Left forelimb (tissue), 1 donor: Measurements from ENCODE around the gene NOA1.

Source experiments
- DNase-seq: peaks from one replicate; pipeline ENCODE4 v3.0.0-alpha.2; 2018; ENCODE audit warnings: low spot score

Gene NOA1

DNA sequence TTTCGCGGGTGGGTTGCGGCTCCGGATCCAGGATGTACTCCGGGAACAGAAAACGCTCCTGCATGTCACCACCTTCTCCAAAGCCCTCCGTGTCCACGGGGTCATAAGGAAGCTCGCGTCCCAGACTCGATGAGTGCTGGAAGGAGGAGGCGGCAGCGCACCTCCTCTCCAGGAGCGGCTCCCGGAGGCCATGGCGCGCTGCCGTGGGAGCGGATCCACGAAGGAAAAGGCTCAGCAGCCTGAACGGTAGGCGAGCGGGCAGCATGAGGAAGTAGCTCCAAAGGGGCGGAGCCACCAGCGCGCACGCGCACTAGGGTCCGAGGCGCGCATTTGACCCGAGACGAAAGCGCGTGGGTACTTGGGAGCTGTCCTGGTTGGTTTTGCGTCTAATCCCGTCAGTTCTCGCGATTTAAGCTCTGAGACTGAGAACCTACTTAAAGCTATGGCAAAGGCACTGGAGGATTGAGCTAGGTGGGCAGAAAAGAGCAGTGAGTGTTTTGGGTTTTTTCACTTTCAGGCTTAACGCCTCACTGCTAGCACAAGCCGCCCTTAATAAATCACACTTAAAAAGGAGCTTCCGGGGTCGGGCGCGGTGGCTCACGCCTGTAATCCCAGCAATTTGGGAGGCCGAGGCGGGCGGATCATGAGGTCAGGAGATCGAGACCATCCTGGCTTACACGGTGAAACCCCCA, at the start of gene NOA1:
NOA1 (minus strand) TSS at position 286 of the 692 bp plus-strand sequence; CDS start at position 265, 21 bp downstream.
- DNase-seq = peak; percentile 99

DNA sequence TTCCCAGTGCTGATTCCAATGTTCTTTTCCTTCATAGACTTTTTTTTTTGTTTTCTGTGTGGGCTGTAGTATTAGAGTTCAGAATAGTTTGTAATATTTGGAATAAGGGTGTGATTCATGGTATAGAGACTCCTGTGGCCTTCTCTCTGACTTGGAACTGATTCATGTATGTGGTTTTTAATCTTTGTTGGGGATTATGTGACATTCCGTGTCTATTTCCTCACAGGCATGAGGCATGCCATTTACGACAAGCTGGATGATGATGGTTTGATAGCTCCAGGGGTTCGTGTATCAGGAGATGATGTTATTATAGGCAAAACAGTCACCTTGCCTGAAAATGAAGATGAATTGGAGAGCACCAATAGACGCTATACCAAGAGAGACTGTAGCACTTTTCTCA, 45.7 kb upstream of the NOA1 start:
- DNase-seq = no peak

DNA sequence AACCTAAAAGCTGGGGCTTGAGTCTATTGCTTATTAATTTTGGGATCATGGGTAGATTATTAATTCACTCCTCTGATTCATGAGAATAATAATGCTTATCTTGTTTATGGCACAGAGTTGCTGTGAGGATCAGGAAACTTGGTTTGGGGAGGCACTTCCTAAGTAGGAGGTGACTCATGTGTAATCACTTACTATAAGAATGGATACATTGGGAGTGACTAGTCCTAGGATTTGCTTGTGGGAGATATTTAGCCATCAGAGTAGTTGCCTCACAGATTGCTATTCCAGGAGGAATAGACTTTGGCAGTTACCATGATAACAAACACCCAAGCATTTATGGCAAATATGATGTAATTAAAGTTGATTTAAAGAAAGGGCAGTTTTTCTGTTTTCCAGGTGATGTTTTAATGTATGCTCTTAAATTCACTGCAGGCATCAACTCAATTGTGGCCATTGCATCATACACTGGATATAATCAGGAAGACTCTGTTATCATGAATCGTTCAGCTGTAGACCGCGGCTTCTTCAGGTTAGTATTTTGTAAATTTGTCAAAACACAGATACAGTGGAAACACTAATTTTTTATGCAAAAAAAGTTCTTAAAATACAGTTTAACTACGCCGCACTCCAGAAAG, 43.2 kb upstream of the NOA1 start:
- DNase-seq = no peak

DNA sequence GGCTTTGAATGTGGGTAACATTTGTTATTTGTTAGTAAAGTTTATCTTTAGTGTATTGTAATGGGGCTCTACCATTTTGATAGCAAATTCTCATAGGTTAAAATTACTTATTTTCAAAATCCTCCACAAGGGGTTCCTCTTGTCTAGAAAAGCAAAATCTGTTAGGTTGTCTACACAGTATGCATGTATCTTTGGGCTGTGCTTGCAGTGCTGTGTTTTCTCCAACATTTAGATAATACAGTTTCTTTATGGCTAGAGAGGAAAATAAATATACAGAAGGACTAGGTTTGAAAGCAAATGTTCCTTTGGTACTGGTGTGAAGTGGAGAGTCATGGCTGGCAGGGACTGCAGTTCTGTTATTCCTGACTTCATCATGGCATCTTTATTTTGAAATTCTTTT, 41.6 kb upstream of the NOA1 start:
- no peak for DNase-seq

DNA sequence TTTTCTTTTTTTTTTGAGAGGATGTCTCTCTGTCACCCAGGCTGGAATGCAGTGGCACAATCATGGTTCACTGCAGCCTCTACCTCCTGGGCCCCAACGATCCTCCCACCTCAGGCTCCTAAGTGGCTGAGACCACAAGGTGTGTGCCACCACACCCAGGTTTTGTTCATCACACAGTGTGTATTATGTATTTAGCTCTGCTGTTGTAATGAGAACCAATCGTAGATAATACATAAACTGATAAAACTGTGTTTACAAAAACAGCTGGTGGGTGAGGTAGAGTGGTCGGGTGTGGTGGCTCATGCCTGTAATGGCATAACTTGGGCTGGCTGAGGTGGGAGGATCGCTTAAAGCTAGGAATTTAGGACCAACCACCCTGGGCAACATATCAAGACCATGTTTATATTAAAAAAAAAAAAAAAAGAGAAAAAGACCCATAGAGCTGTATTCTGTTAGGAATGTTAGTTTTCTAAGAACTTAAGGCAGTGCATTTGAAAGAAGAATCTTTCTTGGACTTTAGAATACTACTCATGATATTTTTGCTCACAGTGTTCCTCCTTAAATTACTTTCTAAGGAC, 36.2 kb upstream of the NOA1 start:
- DNase-seq = no peak

DNA sequence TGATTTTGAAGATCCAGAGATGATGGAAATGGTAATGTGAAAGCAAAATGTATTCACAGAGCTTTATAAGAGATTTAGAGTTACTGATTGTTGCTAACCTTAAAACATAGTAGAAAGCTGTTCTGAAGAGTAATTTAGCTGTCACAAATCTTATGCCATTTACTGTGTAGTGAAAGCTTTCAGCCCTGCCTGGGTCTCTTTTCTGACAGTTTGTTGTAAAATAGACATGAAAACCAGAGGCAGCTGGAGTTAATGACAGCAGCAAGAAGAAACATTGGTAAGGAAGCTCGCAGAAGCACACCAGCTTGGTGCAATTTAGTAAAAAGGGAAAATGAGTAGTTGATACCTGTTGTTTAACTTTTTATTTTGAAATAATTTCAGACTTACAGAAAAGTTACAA, 22.3 kb upstream of the NOA1 start:
- no peak for DNase-seq

DNA sequence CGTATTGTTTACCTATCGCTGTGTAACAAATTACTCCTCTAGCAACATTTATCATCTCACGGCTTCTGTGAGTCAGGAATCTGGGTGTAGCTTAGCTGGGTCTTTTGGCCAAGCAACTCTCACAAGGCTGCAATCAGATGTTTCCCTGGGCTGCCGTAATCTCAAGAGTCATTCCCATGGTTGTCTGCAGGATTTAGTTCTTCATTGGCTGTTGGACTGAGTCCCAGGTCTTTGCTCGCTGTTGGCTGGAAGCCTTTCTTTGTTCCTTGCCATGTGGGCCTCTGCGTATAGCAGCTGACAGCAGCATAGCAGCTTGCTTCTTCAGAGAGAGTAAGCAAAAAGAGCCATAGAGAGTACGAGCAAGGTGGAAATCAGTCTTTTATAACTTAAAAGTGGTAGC, 18.1 kb upstream of the NOA1 start:
- peak; percentile 74 for DNase-seq

DNA sequence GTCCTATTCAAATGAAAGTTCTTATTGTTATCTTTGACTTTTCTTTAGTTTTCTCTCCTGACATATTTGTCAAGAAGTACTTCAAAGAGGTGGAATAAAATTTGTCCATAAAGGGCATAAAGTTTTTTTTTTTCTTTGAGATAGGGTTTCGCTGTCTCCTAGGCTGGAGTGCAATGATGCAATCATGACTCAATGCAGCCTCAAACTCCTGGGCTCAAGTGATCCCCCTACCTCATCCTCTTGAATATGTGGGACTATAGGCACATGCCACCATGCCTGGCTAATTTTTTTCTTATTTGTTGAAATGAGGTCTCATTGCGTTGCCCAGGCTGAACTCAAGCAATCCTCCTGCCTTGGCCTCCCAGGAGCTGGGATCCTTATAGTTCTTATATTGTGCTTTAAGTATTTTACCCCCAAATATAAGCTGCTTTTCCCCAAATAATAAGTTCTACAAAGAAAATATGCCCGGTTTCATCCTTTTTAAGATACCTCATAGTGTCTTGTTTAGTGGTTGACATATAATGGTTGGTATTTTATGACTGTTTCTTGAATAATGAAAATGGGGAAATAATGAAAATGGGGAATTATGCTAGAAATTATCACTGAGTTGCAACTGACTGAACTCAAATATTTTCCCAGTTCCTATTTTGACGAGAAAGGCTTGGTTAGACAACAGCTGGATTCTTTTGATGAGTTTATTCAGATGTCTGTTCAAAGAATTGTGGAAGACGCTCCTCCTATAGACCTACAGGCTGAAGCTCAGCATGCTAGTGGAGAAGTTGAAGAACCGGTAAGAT, 12.9 kb upstream of the NOA1 start:
- DNase-seq = no peak

DNA sequence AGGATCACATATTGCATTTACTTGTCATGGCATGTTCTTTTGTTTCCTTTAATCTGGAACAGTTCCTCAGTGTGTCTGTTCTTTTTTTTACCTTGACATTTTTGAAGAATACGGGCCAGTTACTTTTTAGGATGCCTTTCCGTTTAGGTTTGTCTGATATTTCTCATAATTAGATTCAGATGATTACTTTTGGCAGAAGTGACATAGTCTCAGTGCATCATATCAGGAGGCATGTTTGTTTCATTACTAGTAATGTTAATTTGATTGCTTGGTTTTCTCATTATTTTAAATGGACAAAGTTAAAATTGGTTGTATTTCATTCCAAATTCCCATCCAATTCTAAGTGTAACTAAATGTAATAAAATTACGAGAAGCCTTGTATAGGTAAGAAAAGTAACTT, 9.5 kb upstream of the NOA1 start:
- no peak for DNase-seq

DNA sequence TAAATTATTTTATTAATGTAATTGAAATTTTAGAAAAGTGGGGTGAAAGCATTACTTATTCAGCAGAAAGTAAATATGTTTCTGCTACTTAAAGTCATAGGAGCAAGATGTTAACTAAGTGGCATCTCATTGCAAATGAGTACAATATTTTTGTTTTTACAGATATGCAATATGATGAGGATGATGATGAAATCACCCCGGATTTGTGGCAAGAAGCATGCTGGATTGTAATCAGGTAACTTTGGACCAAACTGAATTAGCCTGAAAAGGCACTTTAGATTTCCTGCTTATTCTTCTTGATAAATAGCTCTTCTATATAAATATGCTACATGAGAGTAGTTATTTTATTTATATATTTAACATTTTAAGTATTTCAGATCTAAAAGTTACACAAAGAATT, 8.8 kb upstream of the NOA1 start:
- no peak for DNase-seq

DNA sequence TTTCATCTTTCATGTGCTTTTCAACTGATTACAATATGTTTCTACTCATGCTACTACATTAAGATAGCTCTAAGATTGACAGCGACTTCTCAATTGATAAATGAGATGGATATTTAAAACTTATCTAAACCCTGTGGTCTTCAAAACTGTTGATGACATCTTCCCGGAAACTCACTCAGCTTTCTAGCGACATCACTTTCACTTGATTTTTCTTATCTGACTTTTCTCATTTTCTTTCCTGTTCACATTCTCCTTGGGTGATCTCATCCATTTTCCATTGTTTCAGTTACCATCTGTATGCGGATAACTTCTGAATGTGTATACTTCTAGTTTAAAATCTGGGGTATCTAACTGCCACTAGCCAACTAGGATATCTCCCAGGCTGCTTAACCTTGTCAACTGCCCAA, 4.4 kb upstream of the NOA1 start:
- no peak for DNase-seq

DNA sequence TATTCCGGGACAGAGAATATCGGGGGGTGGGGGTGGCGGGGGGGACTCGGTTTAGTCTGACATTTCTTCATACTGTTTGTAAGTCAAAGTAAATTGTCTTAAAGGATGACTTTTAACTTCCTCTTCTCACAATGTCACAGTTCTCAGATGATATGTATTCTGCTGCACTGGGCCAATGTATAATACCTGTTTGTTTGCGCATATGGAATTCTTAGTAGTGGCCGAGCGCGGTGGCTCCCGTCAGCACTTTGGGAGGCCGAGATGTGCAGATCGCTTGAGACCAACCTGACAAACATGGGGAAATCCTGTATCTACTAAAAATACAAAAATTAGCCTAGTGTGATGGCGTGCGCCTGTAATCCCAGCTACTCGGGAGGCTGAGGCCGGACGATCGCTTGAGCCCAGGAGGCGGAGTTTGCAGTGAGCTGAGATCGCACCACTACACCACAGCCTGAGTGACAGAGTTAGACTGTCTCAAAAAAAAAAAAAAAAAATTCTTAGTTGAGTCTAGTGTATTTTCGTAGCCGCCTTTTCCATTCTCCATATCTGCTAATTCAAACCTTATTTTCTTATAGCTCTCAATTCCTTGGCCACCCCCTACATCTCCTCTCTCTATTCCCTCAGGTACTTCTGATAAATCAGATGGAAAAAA, 2.1 kb upstream of the NOA1 start:
- no peak for DNase-seq

DNA sequence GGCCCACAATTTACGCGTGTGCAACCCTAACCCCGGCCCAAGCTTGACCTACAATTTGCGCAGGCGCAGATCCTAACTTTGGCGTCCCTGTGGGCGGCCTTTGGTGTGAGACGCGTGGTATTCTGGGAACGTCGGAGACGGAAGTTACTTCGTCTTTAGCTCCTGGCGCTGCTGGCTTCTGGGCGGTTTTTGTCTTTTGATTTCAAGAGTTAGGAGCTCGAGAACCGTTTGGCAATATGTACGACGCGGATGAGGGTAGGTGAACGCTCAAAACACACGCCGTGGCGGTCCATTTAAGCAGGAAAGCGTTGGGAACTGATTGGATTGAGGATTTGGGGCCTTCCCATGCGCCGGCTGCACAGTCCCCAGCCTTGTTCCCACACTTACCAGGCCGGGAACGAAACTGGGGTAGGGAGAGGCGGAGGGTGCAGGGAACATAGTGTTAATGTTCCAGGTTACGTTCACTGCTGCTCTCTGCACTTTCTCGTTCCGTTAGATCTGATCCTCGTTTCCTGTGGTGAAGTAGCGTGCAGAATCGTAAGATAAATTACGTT, 1.4 kb upstream of the NOA1 start, which contains the start of gene POLR2B:
POLR2B (plus strand) TSS at position 147 of the 554 bp plus-strand sequence; CDS start at position 237, 90 bp downstream.
- DNase-seq = peak; percentile 90

DNA sequence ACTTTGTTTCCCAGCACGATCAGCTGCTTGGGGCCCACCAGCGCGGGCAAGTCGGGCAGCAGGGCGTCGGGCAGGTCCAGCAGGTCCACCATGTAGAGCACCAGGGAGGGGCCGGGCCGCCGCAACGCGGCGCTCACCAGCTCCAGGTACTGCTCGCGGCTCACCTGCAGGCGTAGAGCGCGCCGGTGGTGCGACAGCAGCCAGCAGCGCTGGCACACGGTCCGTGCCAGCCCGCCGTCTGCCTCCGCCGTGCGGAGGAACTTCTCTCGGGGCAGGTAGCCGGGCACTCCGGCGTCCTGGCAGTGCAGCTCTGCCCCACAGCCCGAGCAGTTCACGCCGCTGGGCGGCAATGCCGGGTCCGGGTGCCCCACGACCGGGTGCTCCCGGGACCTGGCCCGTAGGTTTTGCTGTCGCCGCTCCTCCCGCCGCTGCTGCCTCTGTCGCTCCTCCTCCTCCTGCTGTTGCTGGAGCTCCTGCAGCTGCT, 527 bp downstream of the NOA1 start:
- no peak for DNase-seq

DNA sequence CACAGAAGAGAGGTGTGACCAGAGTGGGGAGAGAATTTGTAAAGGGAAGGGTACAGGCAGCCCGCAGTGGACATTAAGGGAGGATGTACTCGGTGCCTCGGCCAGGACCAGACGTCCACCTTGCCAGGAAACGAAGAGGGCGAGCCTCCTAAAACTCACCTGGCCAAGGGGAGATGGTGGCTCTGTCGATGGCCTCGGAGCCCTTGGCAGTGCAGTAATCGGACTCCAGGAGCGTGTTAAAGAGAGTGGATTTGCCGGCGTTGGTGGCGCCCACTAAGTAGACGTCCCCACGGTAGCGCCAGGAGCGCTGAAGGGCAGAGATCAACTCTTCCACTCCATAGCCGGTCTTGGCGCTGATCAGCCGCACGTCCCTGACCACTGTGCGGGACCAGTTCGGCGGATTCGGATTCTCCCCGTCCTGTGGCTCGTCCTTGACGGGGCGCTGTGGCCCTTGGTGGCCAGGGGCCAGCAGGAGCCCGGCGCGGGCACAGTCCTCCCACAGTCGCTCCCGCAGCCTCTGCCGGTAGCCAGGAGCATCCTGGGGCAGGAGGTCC, 1.0 kb downstream of the NOA1 start:
- DNase-seq = no peak

DNA sequence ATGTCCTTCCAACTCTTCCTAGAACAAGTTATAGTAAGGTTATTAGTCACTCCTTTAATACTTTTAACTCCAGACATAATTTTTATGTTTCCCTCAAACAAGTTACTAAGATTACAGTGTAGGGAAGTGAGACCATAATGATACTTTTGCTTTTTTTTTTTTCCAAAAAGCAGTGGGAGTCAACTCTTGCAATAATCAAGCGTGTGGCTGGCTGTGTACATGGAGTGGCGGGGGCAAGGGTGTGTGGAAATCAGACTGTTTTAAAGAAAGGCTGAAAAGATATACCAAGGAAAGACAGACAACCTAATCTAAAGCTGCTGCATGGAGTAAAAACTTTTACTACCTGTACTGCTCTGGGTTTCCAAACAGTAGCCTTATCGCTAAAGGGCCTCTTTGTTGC, 4.1 kb downstream of the NOA1 start:
- DNase-seq = no peak

DNA sequence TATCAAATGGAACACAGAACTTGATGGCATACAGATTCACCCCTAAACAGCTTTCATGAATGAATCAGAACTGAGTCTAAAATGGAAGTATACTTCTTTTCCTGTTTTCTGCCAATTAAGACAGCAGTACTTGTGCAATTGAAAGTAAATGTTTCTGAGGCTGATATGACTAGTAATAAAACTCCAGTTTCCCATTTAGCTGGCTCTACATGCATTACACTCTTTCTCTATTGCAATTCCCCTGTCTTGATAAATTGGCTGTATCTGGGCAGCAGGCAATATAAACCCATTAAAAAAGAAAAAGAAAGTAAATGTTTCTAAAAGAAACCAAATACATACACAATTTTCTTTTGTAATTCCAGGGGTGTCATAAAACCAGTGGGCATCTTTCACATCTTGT, 4.6 kb downstream of the NOA1 start:
- no peak for DNase-seq

DNA sequence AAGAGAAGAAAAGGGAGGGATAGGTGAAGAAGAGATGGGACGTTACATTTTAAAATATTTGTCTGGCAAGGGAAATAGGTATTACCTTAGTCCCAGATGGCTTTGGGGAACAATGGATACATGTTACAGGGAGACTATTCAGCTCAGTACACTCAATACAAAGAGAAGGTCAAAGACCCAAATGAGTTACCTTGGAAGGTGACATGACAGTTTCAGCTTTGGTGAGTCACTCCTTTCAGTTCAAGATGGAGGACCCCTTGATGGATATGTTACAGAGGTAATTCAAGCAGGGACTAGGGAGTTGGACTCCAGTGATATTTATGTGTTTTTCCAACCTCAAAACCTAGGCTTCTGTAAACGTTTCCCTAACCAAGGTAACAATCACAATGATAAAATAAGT, 5.0 kb downstream of the NOA1 start:
- no peak for DNase-seq

DNA sequence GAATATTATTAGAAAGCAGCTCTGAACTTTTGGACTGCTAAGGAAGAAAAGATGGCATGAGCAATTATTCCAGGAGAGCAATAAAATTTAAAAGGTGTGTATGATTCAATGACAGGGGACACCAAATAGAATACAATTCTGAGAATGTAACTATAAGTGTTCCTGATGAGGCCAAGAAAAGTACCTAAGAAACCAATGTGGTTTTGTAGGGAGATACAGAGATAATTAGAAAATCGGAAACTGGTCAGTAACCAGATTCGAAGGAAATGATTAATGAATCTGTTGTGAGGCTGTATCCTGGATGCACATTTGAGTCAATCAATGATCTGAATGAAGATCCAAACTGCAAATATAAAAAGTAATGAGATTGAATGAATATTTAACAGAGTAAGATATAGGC, 6.0 kb downstream of the NOA1 start:
- no peak for DNase-seq

DNA sequence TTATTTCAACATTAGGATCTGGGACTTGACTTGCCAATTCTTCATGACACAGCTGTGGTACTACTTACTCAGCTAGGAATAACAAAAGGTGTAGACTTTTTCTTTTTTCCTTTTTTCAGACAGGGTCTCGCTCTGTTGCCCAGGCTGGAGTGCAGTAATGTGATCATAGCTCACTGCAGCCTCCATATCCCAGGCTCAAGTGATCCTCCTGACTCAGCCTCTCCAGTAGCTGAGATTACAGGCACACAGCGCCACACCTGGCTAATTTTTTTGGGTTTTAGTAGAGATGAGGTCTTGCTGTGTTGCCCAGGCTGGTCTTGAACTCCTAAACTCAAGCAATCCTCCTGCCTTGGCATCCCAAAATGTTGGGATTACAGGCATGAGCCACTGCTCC, 16.3 kb downstream of the NOA1 start:
- no peak for DNase-seq

DNA sequence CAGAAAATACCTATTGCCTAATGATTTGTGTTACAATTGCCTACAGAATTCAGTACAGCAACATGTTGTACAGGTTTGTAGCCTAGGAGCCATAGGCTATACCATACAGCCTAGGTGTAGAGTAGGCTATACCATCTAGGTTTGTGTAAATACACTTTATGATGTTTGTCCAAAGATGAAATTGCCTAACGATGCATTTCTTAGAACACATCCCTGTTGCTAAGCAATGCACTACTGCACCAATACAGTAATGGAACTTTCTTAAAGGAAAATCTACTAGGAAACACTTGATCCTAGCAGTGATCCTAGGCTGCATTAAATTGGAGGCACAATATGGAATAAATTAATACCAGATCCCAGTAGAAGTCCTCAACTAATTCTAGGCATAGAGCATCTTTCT, 18.3 kb downstream of the NOA1 start:
- no peak for DNase-seq
